ENCODE data around the gene JPT1. TPM values are rescaled to one million over a fixed set of nuclear protein-coding genes. Genes with fewer than 3 reads are reported as not detected.
A peak's percentile ranks its signal among the peaks of the same experiment; 100 is the strongest.

The JPT1 gene
- polyA plus RNA-seq, 1 of the 3 experiments (the other 2 are of a cell fraction): 490 TPM

- Histone ChIP-seq H3K79me2 (ENCODE audit: insufficient read depth) (peaks cover 71% of the 10 kb centered on the region), H3K9me3 (no peaks in the 10 kb centered on the region), H4K20me1 (ENCODE audit: insufficient read depth) (peaks cover 33% of the 10 kb centered on the region), H3K36me3 (replicated peaks in 1 of 2; ENCODE audit: control insufficient read depth in 1 of 2, insufficient read depth in 2 of 2, low read length in 1 of 2) (peaks cover 10 to 22% of the 10 kb centered on the region in 2 experiments), H3F3A (replicated peaks; ENCODE audit: insufficient read depth) (peaks cover 23% of the 10 kb centered on the region), H3K27me3 (ENCODE audit: insufficient read depth) (no peaks in the 10 kb centered on the region), H3K27ac (ENCODE audit: low read depth in 2 of 2, low read length in 1 of 2) (peak overlapping the region; percentile 53 to 85), H3K9ac (peak overlapping the region; percentile 75), H3K9me2 (no peaks in the 10 kb centered on the region), H2AFZ (ENCODE audit: low read depth) (peak overlapping the region; percentile 32; the same call in 1 of the 2 replicates), H3K4me2 (peak overlapping the region; percentile 81), H3K4me3 (ENCODE audit: low read depth in 2 of 2, low read length in 1 of 2) (peak overlapping the region; percentile 73 to 77), H3K4me1 (ENCODE audit: control insufficient read depth in 1 of 2, insufficient read depth in 2 of 2, low read depth in 1 of 2, low read length in 1 of 2) (peaks cover 0 to 5% of the 10 kb centered on the region in 2 experiments; a peak in 3 of 4 replicates)
- WGBS (ENCODE audit: low lambda C conversion rate): 11% methylated on average over 6 of the region's 6 CpGs
- no peak for DNase-seq
- CTCF ChIA-PET: no interaction called here
- TF ChIP-seq RFX5 (IDR thresholded peaks at IDR 0.05; ENCODE audit: low read length) (0 out of 2 replicates have a peak, but pooled peaks have one; percentile 13), USF2 (IDR thresholded peaks at IDR 0.05; ENCODE audit: borderline replicate concordance, low read depth, low read length) (no peak)
- POLR2A ChIA-PET: no interaction called here
Observed at GRCh38 chr17:75152523-75152921, 1.8 kb downstream of the JPT1 start.

GRCh38 chr17:75151930-75152329, 2.4 kb downstream of the JPT1 start:
- ChIA-PET POLR2A (interaction anchor here (0.6 to 2.1 kb wide), 2 partner anchors 21 to 393 kb away, joined by 3 to 8 read pairs; partner anchors contain the start of gene NT5C), CTCF (interaction anchor here (1.7 to 2.7 kb wide), 3 partner anchors 14 to 47 kb away, joined by 3 to 14 read pairs (median 6); no protein-coding TSS in a partner anchor)
- peak; percentile 57 for DNase-seq
- H3F3A ChIP-seq (replicated peaks; ENCODE audit: insufficient read depth): peaks cover 29% of the 10 kb centered on the region
- H3K4me2 ChIP-seq: peak overlapping the region; percentile 81
- H3K9me2 ChIP-seq: no peaks in the 10 kb centered on the region
- H3K4me1 ChIP-seq (ENCODE audit: control insufficient read depth in 1 of 2, insufficient read depth in 2 of 2, low read depth in 1 of 2, low read length in 1 of 2): peaks cover 0 to 5% of the 10 kb centered on the region in 2 experiments; a peak in 3 of 4 replicates
- H3K9ac ChIP-seq: peak overlapping the region; percentile 75
- no peaks in the 10 kb centered on the region for H3K27me3 ChIP-seq (ENCODE audit: insufficient read depth)
- 17% methylated on average over 6 of the region's 6 CpGs for WGBS (ENCODE audit: low lambda C conversion rate)
- H3K36me3 ChIP-seq (replicated peaks in 1 of 2; ENCODE audit: control insufficient read depth in 1 of 2, insufficient read depth in 2 of 2, low read length in 1 of 2): peaks cover 15 to 22% of the 10 kb centered on the region in 2 experiments
- peaks cover 73% of the 10 kb centered on the region for H3K79me2 ChIP-seq (ENCODE audit: insufficient read depth)
- TF ChIP-seq CHD2 (IDR thresholded peaks at IDR 0.05; ENCODE audit: low read length, partially characterized antibody) (no peak), FOSL2 (IDR thresholded peaks at IDR 0.05; ENCODE audit: borderline replicate concordance, low read depth) (0 out of 2 replicates have a peak, but pooled peaks have one; percentile 2)
- H4K20me1 ChIP-seq (ENCODE audit: insufficient read depth): peaks cover 39% of the 10 kb centered on the region
- no peak overlapping the region for H2AFZ ChIP-seq (ENCODE audit: low read depth)
- peak overlapping the region; percentile 53 to 85 for H3K27ac ChIP-seq (ENCODE audit: low read depth in 2 of 2, low read length in 1 of 2)
- H3K4me3 ChIP-seq (ENCODE audit: low read depth in 2 of 2, low read length in 1 of 2): peak overlapping the region; percentile 73 to 77
- H3K9me3 ChIP-seq: no peaks in the 10 kb centered on the region

- Histone ChIP-seq H3K9me2 (no peaks in the 10 kb centered on the region), H3K27me3 (ENCODE audit: insufficient read depth) (no peaks in the 10 kb centered on the region), H3K27ac (ENCODE audit: low read depth in 2 of 2, low read length in 1 of 2) (no peak overlapping the region), H3F3A (replicated peaks; ENCODE audit: insufficient read depth) (peaks cover 39% of the 10 kb centered on the region), H3K9me3 (no peaks in the 10 kb centered on the region), H3K9ac (no peak overlapping the region), H3K4me3 (ENCODE audit: low read depth in 2 of 2, low read length in 1 of 2) (no peak overlapping the region), H4K20me1 (ENCODE audit: insufficient read depth) (peaks cover 53% of the 10 kb centered on the region), H3K4me2 (no peak overlapping the region), H2AFZ (ENCODE audit: low read depth) (no peak overlapping the region), H3K4me1 (ENCODE audit: control insufficient read depth in 1 of 2, insufficient read depth in 2 of 2, low read depth in 1 of 2, low read length in 1 of 2) (no peaks in the 10 kb centered on the region; a peak in 2 of 4 replicates), H3K36me3 (replicated peaks in 1 of 2; ENCODE audit: control insufficient read depth in 1 of 2, insufficient read depth in 2 of 2, low read length in 1 of 2) (peaks cover 47 to 61% of the 10 kb centered on the region in 2 experiments), H3K79me2 (ENCODE audit: insufficient read depth) (peaks cover 99% of the 10 kb centered on the region)
- CTCF ChIA-PET: interaction anchor here (0.7 to 3.3 kb wide), 7 partner anchors 9 to 100 kb away, joined by 3 to 25 read pairs (median 4); partner anchors contain the start of gene NT5C
- no peak for DNase-seq
- WGBS (ENCODE audit: low lambda C conversion rate): 82% methylated on average over 6 of the region's 6 CpGs
- POLR2A ChIA-PET: interaction anchor here (0.8 kb wide), 1 partner anchor 16 kb away, joined by 3 read pairs; the partner anchor contains the start of gene NT5C
- no peak for TF ChIP-seq ZBTB33 (IDR thresholded peaks at IDR 0.05; ENCODE audit: borderline replicate concordance, low read depth)
- TF ChIP-seq MAX (IDR thresholded peaks at IDR 0.05; ENCODE audit: low read depth): no peak
- TF ChIP-seq TAF1 (IDR thresholded peaks at IDR 0.05; ENCODE audit: borderline replicate concordance, low read depth, low read length): no peak
- TF ChIP-seq REST (IDR thresholded peaks at IDR 0.05; ENCODE audit: low read depth, low read length): no peak
- no peak for TF ChIP-seq GABPA (IDR thresholded peaks at IDR 0.05; ENCODE audit: low read depth)
- no peak for TF ChIP-seq SMC3 (IDR thresholded peaks at IDR 0.05; ENCODE audit: low read depth, low read length)
- TF ChIP-seq NFIC (IDR thresholded peaks at IDR 0.05; ENCODE audit: borderline replicate concordance): no peak
Observed at GRCh38 chr17:75147878-75148546, 6.3 kb downstream of the JPT1 start.
